Measurements from ENCODE around the gene DGKB. TPM values are rescaled to one million over a fixed set of nuclear protein-coding genes. Genes with fewer than 3 reads are reported as not detected.

Gene DGKB
- total RNA-seq, 1 experiment from 2014 or later: not detected

- Mint-ChIP-seq H3K4me3 (ENCODE audit: unreplicated experiment) (no peak overlapping the region), H3K9me3 (ENCODE audit: unreplicated experiment) (no peaks in the 10 kb centered on the region), H3K4me1 (ENCODE audit: insufficient read depth, unreplicated experiment) (peaks cover 5% of the 10 kb centered on the region), H3K27ac (ENCODE audit: low read depth, unreplicated experiment) (no peak overlapping the region), H3K27me3 (ENCODE audit: insufficient read depth, unreplicated experiment) (no peaks in the 10 kb centered on the region), H3K36me3 (ENCODE audit: insufficient read depth, unreplicated experiment) (no peaks in the 10 kb centered on the region)
- intact Hi-C loops (cut with micrococcal nuclease): no loop called here
- CTCF ChIA-PET: no interaction called here
- POLR2A ChIA-PET: interaction anchor here (1.2 kb wide), 1 partner anchor 16 kb away, joined by 3 read pairs; no protein-coding TSS in a partner anchor
- TF ChIP-seq CTCF (IDR thresholded peaks at IDR 0.05; ENCODE audit: unreplicated experiment): no peak
- BruUV-seq (replicated peaks): no TSS peak
- DNase-seq (ENCODE audit: unreplicated experiment): no peak
Observed at GRCh38 chr7:14218338-14218737, 684.2 kb downstream of the DGKB start.

- H3K4me1 Mint-ChIP-seq (ENCODE audit: insufficient read depth, unreplicated experiment): peaks cover 5% of the 10 kb centered on the region
- no peaks in the 10 kb centered on the region for H3K9me3 Mint-ChIP-seq (ENCODE audit: unreplicated experiment)
- H3K27ac Mint-ChIP-seq (ENCODE audit: low read depth, unreplicated experiment): no peak overlapping the region
- H3K4me3 Mint-ChIP-seq (ENCODE audit: unreplicated experiment): no peak overlapping the region
- ChIA-PET POLR2A (interaction anchor here (0.6 kb wide), 1 partner anchor 283 kb away, joined by 4 read pairs; no protein-coding TSS in a partner anchor), CTCF (interaction anchor here (0.6 to 0.8 kb wide), 3 partner anchors 13 to 396 kb away, joined by 3 to 4 read pairs (median 3); no protein-coding TSS in a partner anchor)
- no peak for DNase-seq (ENCODE audit: unreplicated experiment)
- no peaks in the 10 kb centered on the region for H3K36me3 Mint-ChIP-seq (ENCODE audit: insufficient read depth, unreplicated experiment)
- no TSS peak for BruUV-seq (replicated peaks)
- no peaks in the 10 kb centered on the region for H3K27me3 Mint-ChIP-seq (ENCODE audit: insufficient read depth, unreplicated experiment)
- intact Hi-C loops (cut with micrococcal nuclease): no loop called here
- no peak for TF ChIP-seq CTCF (IDR thresholded peaks at IDR 0.05; ENCODE audit: unreplicated experiment)
Observed at GRCh38 chr7:14209896-14210484, 692.6 kb downstream of the DGKB start.

GRCh38 chr7:14207711-14208110 is 694.8 kb downstream of the DGKB start:
- Mint-ChIP-seq H3K27ac (ENCODE audit: low read depth, unreplicated experiment) (no peak overlapping the region), H3K9me3 (ENCODE audit: unreplicated experiment) (no peaks in the 10 kb centered on the region), H3K27me3 (ENCODE audit: insufficient read depth, unreplicated experiment) (no peaks in the 10 kb centered on the region), H3K4me1 (ENCODE audit: insufficient read depth, unreplicated experiment) (no peaks in the 10 kb centered on the region), H3K36me3 (ENCODE audit: insufficient read depth, unreplicated experiment) (no peaks in the 10 kb centered on the region), H3K4me3 (ENCODE audit: unreplicated experiment) (no peak overlapping the region)
- ChIA-PET POLR2A (no interaction called here), CTCF (interaction anchor here (0.7 kb wide), 1 partner anchor 174 kb away, joined by 3 read pairs; no protein-coding TSS in a partner anchor)
- no peak for DNase-seq (ENCODE audit: unreplicated experiment)
- no TSS peak for BruUV-seq (replicated peaks)
- TF ChIP-seq CTCF (IDR thresholded peaks at IDR 0.05; ENCODE audit: unreplicated experiment): no peak
- intact Hi-C loops (cut with micrococcal nuclease): no loop called here

GRCh38 chr7:14207138-14207537 is 695.4 kb downstream of the DGKB start:
- no peak for TF ChIP-seq CTCF (IDR thresholded peaks at IDR 0.05; ENCODE audit: unreplicated experiment)
- Mint-ChIP-seq H3K9me3 (ENCODE audit: unreplicated experiment) (no peaks in the 10 kb centered on the region), H3K27ac (ENCODE audit: low read depth, unreplicated experiment) (no peak overlapping the region), H3K27me3 (ENCODE audit: insufficient read depth, unreplicated experiment) (no peaks in the 10 kb centered on the region), H3K36me3 (ENCODE audit: insufficient read depth, unreplicated experiment) (no peaks in the 10 kb centered on the region), H3K4me1 (ENCODE audit: insufficient read depth, unreplicated experiment) (no peaks in the 10 kb centered on the region), H3K4me3 (ENCODE audit: unreplicated experiment) (no peak overlapping the region)
- POLR2A ChIA-PET: interaction anchor here (0.9 kb wide), 1 partner anchor 49 kb away, joined by 3 read pairs; no protein-coding TSS in a partner anchor
- intact Hi-C loops (cut with micrococcal nuclease): no loop called here
- CTCF ChIA-PET: no interaction called here
- peak; percentile 12 for DNase-seq (ENCODE audit: unreplicated experiment)
- no TSS peak for BruUV-seq (replicated peaks)

All from MCF 10A (cell line).